AML-193 (cell line): ENCODE results near the gene LTBP2.
A peak's percentile ranks its signal among the peaks of the same experiment; 100 is the strongest.

Experiments used
- DNase-seq, 2 experiments: peaks; one replicate each; lab custom pipeline; 2025; lab: John Stamatoyannopoulos, UW

Gene LTBP2

DNA sequence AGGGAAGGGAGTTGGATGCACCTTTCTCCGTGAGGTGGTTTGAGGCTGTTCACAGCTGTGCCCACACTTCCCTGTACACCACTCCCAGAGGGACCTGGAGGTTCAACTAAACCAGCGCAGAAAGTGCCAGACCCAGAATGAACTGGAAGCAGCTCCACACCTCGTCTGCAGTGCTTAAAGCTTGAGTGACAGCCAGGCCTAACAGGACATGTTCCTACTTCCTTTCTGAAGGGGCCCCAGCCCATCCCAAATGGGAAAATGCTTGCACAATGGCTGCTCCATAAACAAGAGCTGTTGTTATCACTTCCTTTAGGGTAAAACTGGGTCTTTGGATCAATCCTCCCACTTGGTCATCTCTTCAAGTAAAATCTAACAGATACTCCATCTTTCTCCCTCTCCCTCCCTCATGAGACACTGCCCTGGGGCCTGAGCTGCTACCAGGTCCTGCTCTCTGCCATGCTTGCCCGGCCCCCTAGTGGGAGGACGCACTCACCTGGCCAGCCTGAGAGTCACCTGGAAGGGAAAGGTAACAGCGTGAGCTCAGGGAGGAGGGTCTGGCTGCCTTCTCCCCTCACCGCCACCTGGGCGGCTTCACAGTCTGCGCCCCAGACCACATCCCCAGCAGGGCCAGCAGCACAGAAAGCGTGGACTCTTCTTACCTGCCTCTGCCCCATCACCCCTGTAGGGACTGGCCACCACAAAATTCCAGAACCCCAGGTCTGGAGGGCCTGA, 85.0 kb downstream of the LTBP2 start:
- DNase-seq, result no peak

DNA sequence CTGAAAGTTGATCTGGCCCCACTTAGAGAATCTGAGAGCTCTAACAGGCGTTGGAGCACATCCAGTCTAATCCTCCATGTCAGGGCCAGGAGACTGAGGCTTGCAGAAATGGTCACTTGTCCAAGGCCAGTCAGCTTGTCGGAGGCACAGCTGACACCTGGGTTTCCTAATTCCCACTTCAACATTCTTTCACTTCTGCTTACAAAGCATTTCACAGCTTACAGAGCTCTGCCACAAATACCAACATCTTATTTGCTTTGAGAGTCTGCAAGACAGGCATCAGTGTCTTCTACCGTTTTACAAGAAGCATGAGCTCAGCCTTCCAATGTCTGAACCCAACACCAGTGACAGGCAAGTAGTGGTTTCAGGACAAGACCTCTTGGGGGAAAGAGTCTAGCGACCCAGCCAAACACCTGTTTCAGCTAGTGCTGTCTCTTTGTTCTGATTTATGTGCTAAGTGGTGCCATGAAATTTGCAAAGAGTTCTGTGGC, 86.6 kb downstream of the LTBP2 start:
- no peak for DNase-seq

DNA sequence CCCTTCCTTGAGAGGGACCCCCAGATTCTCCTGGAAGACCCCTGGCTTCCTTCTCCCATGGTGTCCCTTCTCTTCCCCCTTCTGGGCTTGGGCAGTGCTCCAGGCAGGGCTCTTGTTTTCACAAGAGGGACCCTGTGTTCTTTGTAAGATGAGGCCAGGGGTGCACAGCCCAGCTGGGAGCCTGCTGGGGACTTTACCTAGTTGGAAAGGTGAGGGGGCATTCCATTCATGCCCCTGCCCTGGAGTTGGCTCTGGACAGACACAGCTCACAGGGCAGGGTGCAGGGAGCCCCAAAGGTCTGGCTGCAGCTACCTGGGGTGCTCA, 87.3 kb downstream of the LTBP2 start:
- DNase-seq, result no peak

DNA sequence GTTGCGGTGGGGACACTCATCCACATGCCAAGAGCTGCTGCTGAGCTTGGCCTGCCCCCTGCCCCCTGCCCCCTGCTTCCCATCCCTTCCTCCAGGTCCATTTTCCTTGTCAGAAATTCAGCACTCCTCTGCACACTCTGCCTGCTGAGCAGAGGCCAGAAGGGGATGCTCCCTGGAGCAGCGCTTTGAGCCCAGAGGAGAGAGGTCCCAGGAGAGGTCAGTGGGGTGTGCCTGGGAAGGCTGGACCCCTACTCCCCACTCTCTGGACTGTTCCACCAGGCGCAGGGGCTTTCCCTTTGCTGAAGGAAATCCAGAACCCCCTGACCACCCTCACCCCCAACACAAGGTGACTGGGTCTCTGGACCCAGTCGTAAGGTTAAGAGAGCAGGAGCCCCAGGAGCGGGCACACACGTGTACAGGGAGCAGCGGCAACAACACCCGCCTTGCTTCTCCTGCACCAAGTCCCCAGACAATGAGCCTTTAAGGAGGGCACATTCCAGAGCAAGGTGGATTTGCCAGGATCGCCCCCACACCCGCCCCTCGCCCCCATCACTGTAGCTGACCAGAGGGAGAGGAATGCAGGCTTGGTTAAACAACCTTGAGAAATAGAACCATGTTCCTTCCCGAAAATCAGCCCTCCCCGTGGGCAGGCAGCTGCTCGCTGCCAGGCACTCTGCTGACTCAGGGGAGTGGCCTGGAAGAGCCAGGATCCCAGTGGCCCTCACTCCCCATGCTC, 87.8 kb downstream of the LTBP2 start:
- DNase-seq, result no peak

DNA sequence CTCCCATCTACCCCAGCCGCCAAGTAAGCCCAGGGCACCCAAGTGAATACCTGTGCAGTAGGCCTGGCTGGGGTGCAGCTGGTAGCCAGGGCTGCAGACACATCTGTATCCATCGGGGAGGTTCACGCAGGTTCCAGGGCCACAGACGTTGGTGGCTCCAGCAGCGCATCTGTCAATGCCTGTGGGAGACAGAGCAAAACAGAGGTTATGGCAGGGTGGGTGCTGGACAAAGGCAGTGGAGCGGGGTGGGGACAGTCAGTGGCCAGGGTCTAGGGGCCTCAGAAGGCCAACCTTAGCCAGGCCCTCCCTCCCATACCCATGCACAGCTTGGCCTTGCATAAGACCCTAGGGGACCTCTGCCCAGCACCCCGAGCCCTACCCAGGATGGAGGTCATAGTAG, 89.3 kb downstream of the LTBP2 start:
- no peak for DNase-seq

DNA sequence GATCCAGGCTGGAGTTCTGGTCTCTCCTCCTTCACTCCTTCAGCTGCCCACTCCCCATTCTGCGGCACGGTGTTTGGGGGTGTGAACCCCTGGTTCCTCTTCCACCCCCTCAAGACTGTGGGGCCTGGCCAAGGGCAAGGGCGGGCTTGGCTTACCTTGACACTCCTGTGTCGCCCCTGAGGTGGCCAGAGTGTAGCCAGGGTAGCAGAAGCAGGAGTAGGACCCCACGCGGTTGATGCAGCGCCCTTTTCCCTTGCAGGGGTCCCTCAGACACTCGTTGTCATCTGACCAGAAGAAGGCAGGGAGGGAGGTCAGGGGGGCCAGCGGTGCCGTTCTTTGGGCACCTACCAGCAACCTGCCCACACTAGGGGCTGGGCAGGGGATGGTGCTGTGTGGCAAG, 90.3 kb downstream of the LTBP2 start:
- DNase-seq, result no peak

DNA sequence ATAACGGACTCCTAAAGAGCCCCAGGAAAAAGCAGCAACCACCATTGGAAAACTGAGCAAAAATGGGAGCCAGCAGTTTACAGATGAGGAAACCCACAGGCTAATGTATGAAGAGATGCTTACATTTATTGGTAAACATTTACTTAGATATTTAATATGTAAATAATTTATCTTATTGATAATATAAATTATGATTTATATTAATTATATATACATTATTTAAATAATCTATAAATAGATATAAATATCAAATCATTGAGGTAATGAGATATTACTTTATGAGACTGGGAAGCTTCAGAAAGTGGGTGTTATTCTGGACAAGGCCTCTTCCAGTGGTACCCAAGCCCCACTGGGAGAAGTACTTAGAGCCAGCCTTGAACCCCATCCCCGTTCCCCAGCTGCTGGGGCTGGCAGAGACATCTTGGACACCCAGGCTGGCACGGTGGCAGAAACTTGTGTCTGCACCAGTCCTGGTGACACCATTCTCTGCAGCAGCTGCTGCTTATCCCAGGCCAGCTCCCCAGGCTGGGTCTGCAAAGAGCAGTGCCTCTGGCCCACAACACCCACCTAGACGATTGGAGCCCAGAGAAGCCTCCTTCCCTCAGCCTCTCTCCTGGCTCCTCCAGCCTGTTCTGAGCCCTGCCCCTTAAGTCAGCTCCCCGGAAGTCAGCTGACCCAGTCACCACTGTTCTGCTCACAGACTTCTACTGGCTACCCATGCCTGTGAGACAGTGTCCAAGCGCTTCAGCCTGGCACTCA, 92.5 kb downstream of the LTBP2 start:
- DNase-seq, result no peak

DNA sequence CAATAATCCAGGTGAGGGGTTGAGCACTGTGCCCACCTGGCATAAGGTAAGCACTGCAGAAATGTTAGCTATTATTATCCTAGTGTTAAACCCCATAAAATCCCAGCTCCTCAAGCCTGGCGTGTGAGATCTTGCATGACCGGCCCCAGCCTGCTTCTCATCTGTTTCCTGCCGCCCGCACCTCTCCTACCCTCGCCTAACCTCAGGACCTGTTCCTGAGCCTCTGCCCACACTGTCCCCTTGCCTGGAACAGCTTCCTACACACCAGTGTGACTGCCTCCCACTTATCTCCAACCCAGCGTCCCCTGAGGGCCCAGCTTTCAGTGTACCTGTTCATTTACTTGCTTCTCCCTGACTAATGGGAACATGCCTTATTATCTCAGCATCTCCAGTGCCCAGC, 93.8 kb downstream of the LTBP2 start:
- no peak for DNase-seq

DNA sequence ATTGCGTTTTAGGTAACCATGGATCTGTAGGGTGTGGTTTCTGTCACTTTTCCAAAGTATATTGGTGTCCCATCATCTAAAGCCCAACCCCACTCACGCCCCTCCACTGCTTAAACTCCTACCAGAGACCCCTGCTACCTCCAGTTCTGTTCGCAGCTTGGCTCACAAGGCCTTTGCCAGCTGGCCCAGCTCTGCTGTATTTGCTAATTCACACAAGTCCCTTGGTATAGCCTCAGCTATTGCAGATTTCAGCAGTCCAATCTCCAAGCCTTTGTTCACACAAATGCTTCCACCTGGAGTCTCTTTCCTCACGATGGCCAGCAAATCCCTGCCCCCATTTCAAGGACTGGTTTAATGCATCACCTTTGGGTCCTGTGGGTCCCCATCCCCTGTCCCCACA, 94.3 kb downstream of the LTBP2 start:
- DNase-seq, result no peak

DNA sequence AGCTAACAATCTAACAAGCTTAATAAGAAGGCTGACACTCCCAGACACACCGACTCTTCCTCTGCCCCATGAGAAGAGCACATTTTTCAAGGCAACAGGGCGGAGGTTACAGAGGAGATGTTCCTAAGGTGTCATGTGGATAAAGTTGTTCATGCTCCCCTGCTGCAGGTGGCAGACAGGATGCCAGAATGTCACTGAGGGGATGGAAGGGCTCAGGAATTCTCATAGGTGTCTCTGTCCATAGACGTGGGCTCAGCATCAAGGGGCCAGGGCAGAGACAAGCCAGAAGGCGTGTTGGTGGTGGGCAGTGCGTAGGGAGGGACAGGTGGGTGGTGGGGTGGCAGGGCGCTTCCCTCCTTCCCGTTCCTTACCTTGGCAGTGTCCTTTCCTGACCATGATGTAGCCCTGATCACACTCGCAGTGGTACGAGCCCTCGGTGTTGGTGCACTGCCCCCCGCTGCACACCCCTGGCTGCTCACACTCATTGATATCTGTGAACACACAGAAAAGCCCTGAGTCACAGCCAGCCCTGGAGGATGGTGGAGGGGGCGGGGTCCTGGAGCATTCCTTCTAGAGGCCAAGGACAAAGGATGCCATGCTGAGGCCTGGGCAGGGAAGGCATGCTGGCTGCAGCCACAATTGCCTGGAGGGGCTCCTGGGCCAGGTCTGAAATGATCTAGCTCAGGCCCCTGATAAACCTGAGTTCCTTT, 95.4 kb downstream of the LTBP2 start:
- no peak for DNase-seq

DNA sequence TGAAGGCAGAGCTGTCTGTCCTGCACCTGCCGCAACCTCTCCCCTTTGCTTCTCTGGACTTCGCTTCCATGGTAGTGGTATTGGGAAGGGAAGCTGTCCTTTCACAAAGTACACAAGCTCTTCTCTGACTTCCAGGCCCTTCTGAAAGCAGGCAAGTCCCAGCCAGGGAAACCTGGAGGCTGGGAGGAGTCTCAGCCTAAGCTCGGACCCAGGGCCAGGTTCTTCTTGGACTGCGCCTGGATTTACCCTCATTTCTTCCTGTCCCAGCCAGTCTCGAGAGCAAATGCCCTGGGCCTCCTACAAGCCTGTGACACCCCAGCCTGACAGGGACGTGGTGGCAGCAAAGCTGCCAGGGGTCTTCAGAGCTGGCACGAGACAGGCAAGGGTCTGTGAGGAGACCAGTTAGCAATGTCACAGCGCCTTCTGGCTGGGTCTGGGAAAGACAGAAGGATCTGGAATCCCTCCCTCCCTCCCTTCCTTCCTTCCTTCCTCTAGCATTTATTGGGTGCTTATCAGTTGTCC, 96.1 kb downstream of the LTBP2 start:
- DNase-seq, result no peak

DNA sequence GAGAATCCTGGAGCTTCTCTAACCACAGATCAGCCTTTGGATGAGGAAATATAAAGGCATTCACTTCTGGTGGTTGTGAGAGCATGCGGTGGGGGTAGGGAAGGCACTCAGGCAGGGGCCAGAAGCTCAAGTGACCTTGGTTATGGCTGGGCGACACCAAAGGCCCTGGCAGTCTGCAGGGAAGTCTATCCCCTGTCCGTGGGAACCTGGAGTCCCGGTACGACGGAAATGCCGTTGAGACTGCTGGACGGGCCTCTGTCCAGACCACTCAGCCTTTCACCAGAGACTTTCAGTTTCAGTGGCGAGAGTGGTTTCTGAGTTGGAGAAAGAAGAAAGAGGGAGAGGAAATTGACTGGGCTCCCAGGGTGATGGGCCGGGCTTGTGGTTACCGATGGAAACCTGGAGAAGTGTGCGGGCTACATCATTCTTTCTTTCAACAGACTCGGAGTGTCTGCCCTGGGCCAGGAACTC, 97.5 kb downstream of the LTBP2 start:
- DNase-seq, result peak; percentile 46 to 55

DNA sequence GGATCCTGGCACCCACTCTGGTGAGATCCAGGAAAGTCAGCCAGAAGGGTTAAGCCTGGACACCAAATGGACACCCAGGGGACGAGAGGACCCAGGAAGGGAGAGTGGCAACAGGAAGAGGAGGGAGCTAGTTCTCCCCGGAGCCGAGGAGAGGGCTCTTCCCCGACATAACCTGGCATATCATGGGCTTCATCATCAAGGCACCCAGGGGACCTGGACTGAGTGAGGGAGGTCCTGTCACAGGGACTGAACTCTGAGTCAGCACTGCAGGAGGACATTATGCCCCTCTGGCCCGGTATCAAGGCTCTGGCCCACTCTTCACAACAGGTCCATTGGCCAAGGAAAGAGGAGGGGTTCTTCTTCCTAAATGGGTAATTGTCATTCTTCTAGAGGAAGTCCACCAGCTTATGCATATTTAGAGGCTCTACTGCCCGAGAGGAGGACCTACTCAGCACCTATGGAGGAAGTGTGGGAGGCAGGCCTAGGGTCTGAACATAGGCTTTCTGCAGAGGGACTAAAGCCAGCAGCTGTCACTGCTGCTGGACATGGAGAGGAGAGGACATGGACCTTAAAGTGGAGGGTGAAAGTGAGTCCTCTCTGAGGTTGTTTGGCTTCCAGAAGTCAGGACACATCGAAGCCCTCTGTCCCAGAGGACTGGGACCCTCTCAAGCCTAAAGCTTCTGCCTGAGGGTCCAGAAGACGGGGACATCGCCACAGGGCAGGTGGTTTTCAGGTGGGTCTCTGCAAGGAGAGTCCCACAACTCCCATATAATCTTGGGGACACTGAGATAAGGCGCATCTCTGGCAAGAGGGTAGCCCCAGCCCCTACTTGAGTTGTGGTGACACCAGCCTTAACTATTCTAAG, 99.8 kb downstream of the LTBP2 start:
- no peak for DNase-seq

DNA sequence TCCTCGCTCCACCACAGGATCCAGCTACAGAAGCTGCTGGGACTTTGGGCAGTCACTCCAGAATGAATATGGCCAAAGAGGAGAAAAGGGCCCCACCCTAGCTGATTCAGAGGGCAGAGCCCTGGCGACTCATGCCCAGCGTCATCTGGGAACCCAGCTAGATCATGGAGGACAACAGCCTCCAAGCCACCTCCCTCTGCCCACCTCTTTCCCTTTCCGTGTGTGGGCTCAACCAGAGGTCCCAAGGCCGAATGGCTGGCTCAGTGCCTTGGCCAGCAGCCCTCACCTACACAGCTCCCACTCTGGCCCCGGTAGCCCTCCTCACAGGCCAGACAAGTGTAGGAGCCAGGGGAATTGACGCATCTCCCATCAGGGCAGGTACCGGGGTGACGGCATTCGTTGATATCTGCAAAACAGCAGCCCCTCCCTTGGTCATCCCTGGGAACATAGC, 101.1 kb downstream of the LTBP2 start:
- DNase-seq, result no peak

DNA sequence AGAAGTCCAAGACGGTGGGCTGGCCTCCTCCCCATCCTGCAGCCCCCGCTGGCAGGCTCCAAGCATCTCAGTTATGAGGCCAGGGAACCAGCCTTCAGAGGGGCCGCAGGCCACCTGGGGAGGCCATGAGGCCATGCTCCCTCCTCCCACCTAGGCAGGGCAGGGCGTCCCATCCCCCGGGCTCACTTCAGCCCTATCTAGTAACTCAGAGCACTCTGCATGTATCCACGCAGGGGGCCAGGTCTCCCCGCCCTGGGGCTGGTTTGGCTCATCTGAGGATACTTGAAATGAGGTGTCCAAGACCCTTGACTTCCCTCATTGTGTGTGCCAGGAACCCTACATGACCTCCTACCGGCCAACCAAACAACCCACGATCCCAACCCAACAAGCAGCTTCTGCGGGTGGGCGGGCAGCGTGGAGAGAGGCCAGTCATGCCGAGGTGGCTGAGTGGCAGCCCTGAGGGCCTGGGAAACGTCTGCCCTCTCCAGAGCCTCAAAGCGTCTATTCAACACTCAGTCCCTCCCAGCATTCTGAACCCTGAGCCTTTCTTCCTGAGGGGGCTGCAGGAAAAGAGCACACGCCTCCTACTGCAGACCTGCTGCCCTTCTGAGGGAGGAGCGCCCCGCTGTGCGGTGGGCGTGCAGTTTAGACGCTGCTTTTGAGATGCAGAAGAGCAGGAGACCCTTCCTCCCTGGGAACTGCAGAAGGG, 101.7 kb downstream of the LTBP2 start:
- DNase-seq, result no peak

DNA sequence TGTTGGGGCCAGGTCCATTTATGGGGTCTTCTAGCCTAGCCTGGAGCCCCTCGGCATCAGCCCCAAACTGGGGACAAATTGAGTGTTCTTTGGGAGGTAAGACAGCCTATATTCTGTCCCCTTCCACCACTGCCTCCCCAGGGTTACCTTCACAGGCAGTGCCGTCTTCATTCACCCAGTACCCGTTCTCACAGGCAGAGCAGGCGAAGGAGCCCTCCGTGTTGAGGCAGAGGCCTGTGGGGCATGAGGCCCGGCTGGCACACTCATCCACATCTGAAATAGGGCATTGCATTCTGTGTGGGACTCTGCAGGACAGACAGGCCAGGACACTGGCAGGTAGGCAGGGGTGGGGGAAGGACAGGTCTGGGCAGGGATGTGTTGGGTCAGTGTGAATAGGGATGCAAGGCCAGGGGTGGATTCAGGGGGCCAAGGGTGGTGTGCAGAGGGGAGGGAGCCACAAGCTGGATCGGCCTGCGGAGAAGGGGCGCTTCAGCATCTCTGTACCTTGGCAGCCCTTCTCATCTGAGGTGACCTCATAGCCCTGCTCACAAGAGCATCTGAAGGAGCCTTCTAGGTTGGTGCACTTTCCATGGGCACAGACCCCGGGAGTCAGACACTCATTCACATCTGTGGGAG, 102.3 kb downstream of the LTBP2 start:
- DNase-seq, result no peak

DNA sequence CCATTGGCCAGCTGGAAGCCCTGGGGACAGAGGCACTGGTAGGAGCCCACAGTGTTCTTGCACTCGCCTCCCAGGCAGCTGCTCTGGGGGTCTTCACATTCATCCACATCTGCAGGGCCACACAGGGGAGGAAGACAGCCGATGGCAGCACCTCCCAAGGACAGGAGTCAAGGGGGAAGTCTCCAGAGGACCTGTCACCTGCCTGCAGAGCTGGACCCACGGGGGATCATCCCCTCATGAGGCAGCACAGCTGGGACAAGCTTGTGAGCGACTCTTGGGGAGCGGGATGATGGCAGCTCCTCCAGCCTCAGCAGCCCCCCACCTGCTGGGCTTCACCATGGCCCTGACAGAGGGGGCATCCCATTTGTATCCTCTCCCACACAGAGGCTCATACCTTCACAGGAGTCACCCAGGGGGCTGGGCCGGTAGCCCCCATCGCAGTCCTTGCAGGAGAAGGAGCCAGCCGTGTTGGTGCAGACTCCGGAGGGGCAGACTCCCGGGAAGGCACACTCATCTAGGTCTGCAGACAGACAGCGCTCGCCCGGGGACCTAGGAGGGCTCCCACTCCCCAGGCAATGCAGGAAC, 103.1 kb downstream of the LTBP2 start:
- DNase-seq, result no peak

DNA sequence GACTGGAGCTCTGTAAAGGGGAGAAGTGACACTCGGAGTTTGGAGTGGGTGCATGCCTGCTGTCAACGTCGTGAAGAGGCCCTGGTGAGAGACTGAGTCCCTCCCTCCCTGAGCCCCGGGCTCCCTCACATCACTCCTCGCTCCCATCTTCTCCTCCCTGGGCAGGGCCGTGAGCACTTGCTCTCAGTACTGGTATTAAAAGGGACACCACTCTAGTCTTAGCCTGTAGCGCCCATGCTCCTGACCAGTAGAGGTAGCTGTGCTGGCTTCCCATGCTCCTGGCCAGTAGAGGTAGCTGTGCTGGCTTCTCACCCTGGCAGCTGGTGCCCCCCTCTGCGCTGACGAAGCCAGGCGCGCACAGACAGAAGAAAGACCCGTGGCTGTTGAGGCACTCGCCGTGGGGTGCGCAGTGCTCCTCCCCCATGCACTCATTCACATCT, 103.7 kb downstream of the LTBP2 start:
- no peak for DNase-seq

DNA sequence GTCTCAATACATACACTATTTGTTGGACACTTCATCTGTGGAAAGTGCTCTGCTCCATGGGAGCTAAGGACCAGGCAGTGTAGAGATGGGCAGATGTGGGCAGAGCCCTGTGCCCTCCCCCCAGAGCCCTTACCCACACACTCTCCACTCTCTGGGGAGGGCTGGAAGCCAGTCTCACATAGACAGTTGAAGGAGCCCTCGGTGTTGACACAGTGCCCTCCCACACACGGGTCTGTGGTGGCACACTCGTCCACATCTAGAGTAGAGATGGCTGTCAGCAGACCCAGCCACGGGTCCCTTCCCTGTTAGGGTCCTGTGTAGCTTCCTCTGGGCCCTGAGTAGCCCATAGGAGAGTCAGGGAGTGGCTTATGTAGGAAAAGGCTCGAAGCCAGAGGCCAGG, 104.2 kb downstream of the LTBP2 start:
- no peak for DNase-seq
